ENCODE measurements around the gene TEC. TPM values are rescaled to one million over a fixed set of nuclear protein-coding genes. Genes with fewer than 3 reads are reported as not detected.

Gene TEC
- polyA plus RNA-seq, 1 donor from 2014 or later: not detected

- Histone ChIP-seq H2AFZ (ENCODE audit: low read depth, low read length) (no peak overlapping the region), H3K9me3 (ENCODE audit: low read length) (no peaks in the 10 kb centered on the region), H3K4me3 (ENCODE audit: low read length) (no peak overlapping the region), H3K27me3 (ENCODE audit: insufficient read depth, low read depth, low read length) (no peaks in the 10 kb centered on the region), H3K27ac (ENCODE audit: low read length) (no peak overlapping the region), H3K36me3 (ENCODE audit: insufficient read depth, low read length) (no peaks in the 10 kb centered on the region), H4K20me1 (ENCODE audit: insufficient read depth) (no peaks in the 10 kb centered on the region), H3K79me2 (replicated peaks; ENCODE audit: insufficient read depth, low read length) (no peaks in the 10 kb centered on the region), H3K9ac (ENCODE audit: low read length) (no peak overlapping the region), H3K9me2 (ENCODE audit: insufficient read depth, low read length) (no peaks in the 10 kb centered on the region), H3F3A (ENCODE audit: insufficient read depth, low read length, poor library complexity, severe bottlenecking) (no peaks in the 10 kb centered on the region), H3K4me2 (ENCODE audit: low read length) (no peak overlapping the region)
- TF ChIP-seq POLR2AphosphoS5 (IDR thresholded peaks at IDR 0.05): no peak
Observed at GRCh38 chr4:48127231-48127630, 142.4 kb downstream of the TEC start.

GRCh38 chr4:48126621-48127020 is 143.0 kb downstream of the TEC start:
- Histone ChIP-seq H3K9me2 (ENCODE audit: insufficient read depth, low read length) (no peaks in the 10 kb centered on the region), H3K9me3 (ENCODE audit: low read length) (no peaks in the 10 kb centered on the region), H4K20me1 (ENCODE audit: insufficient read depth) (no peaks in the 10 kb centered on the region), H3K9ac (ENCODE audit: low read length) (no peak overlapping the region), H2AFZ (ENCODE audit: low read depth, low read length) (no peak overlapping the region), H3K36me3 (ENCODE audit: insufficient read depth, low read length) (no peaks in the 10 kb centered on the region), H3K4me2 (ENCODE audit: low read length) (no peak overlapping the region), H3K27me3 (ENCODE audit: insufficient read depth, low read depth, low read length) (no peaks in the 10 kb centered on the region), H3F3A (ENCODE audit: insufficient read depth, low read length, poor library complexity, severe bottlenecking) (no peaks in the 10 kb centered on the region), H3K4me3 (ENCODE audit: low read length) (no peak overlapping the region), H3K79me2 (replicated peaks; ENCODE audit: insufficient read depth, low read length) (no peaks in the 10 kb centered on the region), H3K27ac (ENCODE audit: low read length) (no peak overlapping the region)
- TF ChIP-seq, protein P1, sequence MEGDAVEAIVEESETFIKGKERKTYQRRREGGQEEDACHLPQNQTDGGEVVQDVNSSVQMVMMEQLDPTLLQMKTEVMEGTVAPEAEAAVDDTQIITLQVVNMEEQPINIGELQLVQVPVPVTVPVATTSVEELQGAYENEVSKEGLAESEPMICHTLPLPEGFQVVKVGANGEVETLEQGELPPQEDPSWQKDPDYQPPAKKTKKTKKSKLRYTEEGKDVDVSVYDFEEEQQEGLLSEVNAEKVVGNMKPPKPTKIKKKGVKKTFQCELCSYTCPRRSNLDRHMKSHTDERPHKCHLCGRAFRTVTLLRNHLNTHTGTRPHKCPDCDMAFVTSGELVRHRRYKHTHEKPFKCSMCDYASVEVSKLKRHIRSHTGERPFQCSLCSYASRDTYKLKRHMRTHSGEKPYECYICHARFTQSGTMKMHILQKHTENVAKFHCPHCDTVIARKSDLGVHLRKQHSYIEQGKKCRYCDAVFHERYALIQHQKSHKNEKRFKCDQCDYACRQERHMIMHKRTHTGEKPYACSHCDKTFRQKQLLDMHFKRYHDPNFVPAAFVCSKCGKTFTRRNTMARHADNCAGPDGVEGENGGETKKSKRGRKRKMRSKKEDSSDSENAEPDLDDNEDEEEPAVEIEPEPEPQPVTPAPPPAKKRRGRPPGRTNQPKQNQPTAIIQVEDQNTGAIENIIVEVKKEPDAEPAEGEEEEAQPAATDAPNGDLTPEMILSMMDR (IDR thresholded peaks at IDR 0.05; ENCODE audit: poor library complexity, severe bottlenecking): no peak
- TF ChIP-seq, protein P2, sequence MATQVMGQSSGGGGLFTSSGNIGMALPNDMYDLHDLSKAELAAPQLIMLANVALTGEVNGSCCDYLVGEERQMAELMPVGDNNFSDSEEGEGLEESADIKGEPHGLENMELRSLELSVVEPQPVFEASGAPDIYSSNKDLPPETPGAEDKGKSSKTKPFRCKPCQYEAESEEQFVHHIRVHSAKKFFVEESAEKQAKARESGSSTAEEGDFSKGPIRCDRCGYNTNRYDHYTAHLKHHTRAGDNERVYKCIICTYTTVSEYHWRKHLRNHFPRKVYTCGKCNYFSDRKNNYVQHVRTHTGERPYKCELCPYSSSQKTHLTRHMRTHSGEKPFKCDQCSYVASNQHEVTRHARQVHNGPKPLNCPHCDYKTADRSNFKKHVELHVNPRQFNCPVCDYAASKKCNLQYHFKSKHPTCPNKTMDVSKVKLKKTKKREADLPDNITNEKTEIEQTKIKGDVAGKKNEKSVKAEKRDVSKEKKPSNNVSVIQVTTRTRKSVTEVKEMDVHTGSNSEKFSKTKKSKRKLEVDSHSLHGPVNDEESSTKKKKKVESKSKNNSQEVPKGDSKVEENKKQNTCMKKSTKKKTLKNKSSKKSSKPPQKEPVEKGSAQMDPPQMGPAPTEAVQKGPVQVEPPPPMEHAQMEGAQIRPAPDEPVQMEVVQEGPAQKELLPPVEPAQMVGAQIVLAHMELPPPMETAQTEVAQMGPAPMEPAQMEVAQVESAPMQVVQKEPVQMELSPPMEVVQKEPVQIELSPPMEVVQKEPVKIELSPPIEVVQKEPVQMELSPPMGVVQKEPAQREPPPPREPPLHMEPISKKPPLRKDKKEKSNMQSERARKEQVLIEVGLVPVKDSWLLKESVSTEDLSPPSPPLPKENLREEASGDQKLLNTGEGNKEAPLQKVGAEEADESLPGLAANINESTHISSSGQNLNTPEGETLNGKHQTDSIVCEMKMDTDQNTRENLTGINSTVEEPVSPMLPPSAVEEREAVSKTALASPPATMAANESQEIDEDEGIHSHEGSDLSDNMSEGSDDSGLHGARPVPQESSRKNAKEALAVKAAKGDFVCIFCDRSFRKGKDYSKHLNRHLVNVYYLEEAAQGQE (IDR thresholded peaks at IDR 0.05; ENCODE audit: borderline replicate concordance): no peak
- no peak for TF ChIP-seq POLR2AphosphoS5 (IDR thresholded peaks at IDR 0.05)
- no peak for TF ChIP-seq EP300 (conservative IDR thresholded peaks at IDR 0.05; ENCODE audit: poor library complexity, severe bottlenecking)
- TF ChIP-seq TAF1 (IDR thresholded peaks at IDR 0.05; ENCODE audit: low read depth): no peak
- no peak for TF ChIP-seq MXI1 (conservative IDR thresholded peaks at IDR 0.05; ENCODE audit: poor library complexity, severe bottlenecking)
- no peak for TF ChIP-seq EZH2 (IDR thresholded peaks at IDR 0.05; ENCODE audit: borderline replicate concordance, insufficient read depth, low read length, poor library complexity, severe bottlenecking)
- TF ChIP-seq SMC3 (conservative IDR thresholded peaks at IDR 0.05; ENCODE audit: poor library complexity): no peak
- no peak for TF ChIP-seq RAD21 (conservative IDR thresholded peaks at IDR 0.05)

GRCh38 chr4:48124870-48125269 is 144.8 kb downstream of the TEC start:
- Histone ChIP-seq H3K4me3 (ENCODE audit: low read length) (no peak overlapping the region), H3K27ac (ENCODE audit: low read length) (no peak overlapping the region), H3K4me2 (ENCODE audit: low read length) (no peak overlapping the region), H3K36me3 (ENCODE audit: insufficient read depth, low read length) (no peaks in the 10 kb centered on the region), H3K9me2 (ENCODE audit: insufficient read depth, low read length) (no peaks in the 10 kb centered on the region), H3K79me2 (replicated peaks; ENCODE audit: insufficient read depth, low read length) (no peaks in the 10 kb centered on the region), H3K27me3 (ENCODE audit: insufficient read depth, low read depth, low read length) (no peaks in the 10 kb centered on the region), H3K9me3 (ENCODE audit: low read length) (no peaks in the 10 kb centered on the region), H2AFZ (ENCODE audit: low read depth, low read length) (no peak overlapping the region), H4K20me1 (ENCODE audit: insufficient read depth) (no peaks in the 10 kb centered on the region), H3K9ac (ENCODE audit: low read length) (no peak overlapping the region), H3F3A (ENCODE audit: insufficient read depth, low read length, poor library complexity, severe bottlenecking) (no peaks in the 10 kb centered on the region)
- no peak for TF ChIP-seq EP300 (conservative IDR thresholded peaks at IDR 0.05; ENCODE audit: poor library complexity, severe bottlenecking)
- TF ChIP-seq POLR2AphosphoS5 (IDR thresholded peaks at IDR 0.05): no peak
- TF ChIP-seq, protein P2 (IDR thresholded peaks at IDR 0.05; ENCODE audit: borderline replicate concordance): no peak
- TF ChIP-seq, protein P1 (IDR thresholded peaks at IDR 0.05; ENCODE audit: poor library complexity, severe bottlenecking): no peak
- no peak for TF ChIP-seq TAF1 (IDR thresholded peaks at IDR 0.05; ENCODE audit: low read depth)
- no peak for TF ChIP-seq EZH2 (IDR thresholded peaks at IDR 0.05; ENCODE audit: borderline replicate concordance, insufficient read depth, low read length, poor library complexity, severe bottlenecking)
- no peak for TF ChIP-seq SMC3 (conservative IDR thresholded peaks at IDR 0.05; ENCODE audit: poor library complexity)
- TF ChIP-seq RAD21 (conservative IDR thresholded peaks at IDR 0.05): no peak
- TF ChIP-seq MXI1 (conservative IDR thresholded peaks at IDR 0.05; ENCODE audit: poor library complexity, severe bottlenecking): no peak
